GM12878 (cell line): Measurements from ENCODE around the gene CACNA2D3.

ENCODE experiments used
- CBFB ChIP-seq: IDR thresholded peaks from 2 replicates; pipeline ENCODE4 v1.6.1; 2016; ENCODE audit warnings: antibody characterized with exemption, low read depth
- CREM ChIP-seq: IDR thresholded peaks from 2 replicates; pipeline ENCODE4 v1.6.1; 2014; ENCODE audit warnings: antibody characterized with exemption, low read depth
- EZH2 ChIP-seq: IDR thresholded peaks from 2 replicates; pipeline ENCODE4 v1.6.1; 2012; ENCODE audit warnings: low read depth, mild to moderate bottlenecking, control low read depth, inconsistent platforms, low read length, borderline replicate concordance; ENCODE audit not compliant: control insufficient read depth
- POLR2AphosphoS5 ChIP-seq: IDR thresholded peaks from 2 replicates; pipeline ENCODE4 v1.6.1; 2011; ENCODE audit warnings: mild to moderate bottlenecking, low read length, inconsistent platforms
- RELA ChIP-seq: fragments of 450-650 bp; IDR thresholded peaks from 2 replicates; pipeline ENCODE4 v1.8.0; 2014; ENCODE audit warnings: borderline replicate concordance; ENCODE audit not compliant: partially characterized antibody
- TF ChIP-seq, protein P1 (sequence below): IDR thresholded peaks from 2 replicates; pipeline ENCODE4 v1.6.1; 2012; ENCODE audit warnings: low read depth, low read length, improper control_type of control experiment
- TF ChIP-seq, protein P2 (sequence below), 3 experiments: IDR thresholded peaks in 2 of 3; conservative IDR thresholded peaks in 1 of 3; 2 replicates each; pipeline ENCODE4 v1.5.1; 2011; ENCODE audit warnings: low read depth in 3 of 3, low read length in 3 of 3, mild to moderate bottlenecking in 3 of 3, control low read depth in 2 of 3, moderate library complexity in 2 of 3, inconsistent platforms in 1 of 3, mixed read lengths in 1 of 3; ENCODE audit not compliant: control insufficient read depth in 2 of 3, insufficient read depth in 1 of 3; ENCODE audit errors: extremely low read depth in 1 of 3

DNA sequence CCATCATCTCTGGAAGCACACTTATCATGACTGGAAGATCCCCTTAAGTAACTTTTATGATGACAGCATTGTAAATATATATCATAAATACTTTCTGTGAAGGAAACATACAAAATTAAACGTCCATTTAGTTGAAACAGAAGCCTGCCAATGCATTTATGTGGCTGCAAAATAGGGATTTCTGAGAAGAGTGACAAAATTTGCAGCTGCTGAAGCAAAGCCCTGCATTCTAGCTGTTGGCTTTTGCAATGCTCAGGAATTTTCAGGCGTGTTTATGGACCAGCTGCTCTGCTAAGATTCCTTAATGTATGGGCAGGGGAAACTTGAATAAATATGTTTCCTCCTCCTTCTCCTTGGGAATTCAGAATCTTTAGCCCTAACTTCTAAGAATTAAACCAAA is 137.3 kb downstream of the CACNA2D3 start:
- TF ChIP-seq CBFB (no peak), CREM (no peak), POLR2AphosphoS5 (no peak), RELA (no peak), EZH2 (no peak)
- TF ChIP-seq, protein P1, sequence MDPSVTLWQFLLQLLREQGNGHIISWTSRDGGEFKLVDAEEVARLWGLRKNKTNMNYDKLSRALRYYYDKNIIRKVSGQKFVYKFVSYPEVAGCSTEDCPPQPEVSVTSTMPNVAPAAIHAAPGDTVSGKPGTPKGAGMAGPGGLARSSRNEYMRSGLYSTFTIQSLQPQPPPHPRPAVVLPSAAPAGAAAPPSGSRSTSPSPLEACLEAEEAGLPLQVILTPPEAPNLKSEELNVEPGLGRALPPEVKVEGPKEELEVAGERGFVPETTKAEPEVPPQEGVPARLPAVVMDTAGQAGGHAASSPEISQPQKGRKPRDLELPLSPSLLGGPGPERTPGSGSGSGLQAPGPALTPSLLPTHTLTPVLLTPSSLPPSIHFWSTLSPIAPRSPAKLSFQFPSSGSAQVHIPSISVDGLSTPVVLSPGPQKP, result no peak
- TF ChIP-seq, protein P2, sequence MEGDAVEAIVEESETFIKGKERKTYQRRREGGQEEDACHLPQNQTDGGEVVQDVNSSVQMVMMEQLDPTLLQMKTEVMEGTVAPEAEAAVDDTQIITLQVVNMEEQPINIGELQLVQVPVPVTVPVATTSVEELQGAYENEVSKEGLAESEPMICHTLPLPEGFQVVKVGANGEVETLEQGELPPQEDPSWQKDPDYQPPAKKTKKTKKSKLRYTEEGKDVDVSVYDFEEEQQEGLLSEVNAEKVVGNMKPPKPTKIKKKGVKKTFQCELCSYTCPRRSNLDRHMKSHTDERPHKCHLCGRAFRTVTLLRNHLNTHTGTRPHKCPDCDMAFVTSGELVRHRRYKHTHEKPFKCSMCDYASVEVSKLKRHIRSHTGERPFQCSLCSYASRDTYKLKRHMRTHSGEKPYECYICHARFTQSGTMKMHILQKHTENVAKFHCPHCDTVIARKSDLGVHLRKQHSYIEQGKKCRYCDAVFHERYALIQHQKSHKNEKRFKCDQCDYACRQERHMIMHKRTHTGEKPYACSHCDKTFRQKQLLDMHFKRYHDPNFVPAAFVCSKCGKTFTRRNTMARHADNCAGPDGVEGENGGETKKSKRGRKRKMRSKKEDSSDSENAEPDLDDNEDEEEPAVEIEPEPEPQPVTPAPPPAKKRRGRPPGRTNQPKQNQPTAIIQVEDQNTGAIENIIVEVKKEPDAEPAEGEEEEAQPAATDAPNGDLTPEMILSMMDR (IDR thresholded peaks at IDR 0.05 in 2 of 3, conservative IDR thresholded peaks at IDR 0.05 in 1 of 3; ENCODE audit: control insufficient read depth in 2 of 3, extremely low read depth in 1 of 3, insufficient read depth in 1 of 3, low read depth in 3 of 3, low read length in 3 of 3), result no peak
